ENCODE measurements around the gene NRG3. TPM values are rescaled to one million over a fixed set of nuclear protein-coding genes. Genes with fewer than 3 reads are reported as not detected.

The NRG3 gene
- total and polyA plus RNA-seq, 2 of the 4 experiments (the other 2 are of a cell fraction), result not detected

GRCh38 chr10:82826132-82826531 lies 951.1 kb downstream of the NRG3 start:
- no peaks in the 10 kb centered on the region for H4K20me1 ChIP-seq (ENCODE audit: insufficient read depth, low read length)
- no peaks in the 10 kb centered on the region for H3K9me1 ChIP-seq (ENCODE audit: insufficient read depth, low read length)
- H2AK9ac ChIP-seq (replicated peaks; ENCODE audit: low read depth, low read length, poor library complexity), result no peak overlapping the region
- H3K9me3 ChIP-seq (ENCODE audit: control insufficient read depth, insufficient read depth, low read length), result peaks cover 14% of the 10 kb centered on the region
- POLR2A ChIA-PET (ENCODE audit: unreplicated experiment), result no interaction called here
- intact Hi-C loops (cut with micrococcal nuclease), result no loop called here
- no peak overlapping the region for H2BK120ac ChIP-seq (ENCODE audit: low read depth, low read length)
- no peak overlapping the region for H3K18ac ChIP-seq (ENCODE audit: low read depth, low read length)
- H2AK5ac ChIP-seq (ENCODE audit: low read depth, low read length), result no peak overlapping the region
- H3K79me1 ChIP-seq (ENCODE audit: low read depth in 1 of 2, low read length in 2 of 2), result no peaks in the 10 kb centered on the region
- H3K4me3 ChIP-seq (ENCODE audit: insufficient read depth, low read depth, low read length), result no peak overlapping the region
- no peak overlapping the region for H3K56ac ChIP-seq (ENCODE audit: extremely low read depth, insufficient read depth, low read length)
- H4K8ac ChIP-seq (ENCODE audit: low read depth in 2 of 2, low read length in 2 of 2), result no peak overlapping the region
- TF ChIP-seq CHD1 (IDR thresholded peaks at IDR 0.05; ENCODE audit: low read depth, low read length) (no peak), RCOR1 (IDR thresholded peaks at IDR 0.05; ENCODE audit: insufficient replicate concordance, low read length) (no peak), BHLHE40 (IDR thresholded peaks at IDR 0.05; ENCODE audit: low read depth, low read length) (no peak), SMC3 (IDR thresholded peaks at IDR 0.05; ENCODE audit: low read depth, low read length) (no peak), POLR2A (IDR thresholded peaks at IDR 0.05; ENCODE audit: low read depth, low read length) (no peak), CEBPB (IDR thresholded peaks at IDR 0.05; ENCODE audit: low read depth, low read length) (no peak), ELK1 (IDR thresholded peaks at IDR 0.05; ENCODE audit: borderline replicate concordance, low read depth, low read length) (no peak), USF2 (IDR thresholded peaks at IDR 0.05; ENCODE audit: low read depth, low read length) (no peak), RAD21 (IDR thresholded peaks at IDR 0.05; ENCODE audit: low read length) (no peak), CTCF (conservative IDR thresholded peaks at IDR 0.05; ENCODE audit: low read depth, low read length) (no peak)
- DNase-seq (no peak), ATAC-seq (ENCODE audit: low read depth) (no peak)
- no peaks in the 10 kb centered on the region for H3K27me3 ChIP-seq (ENCODE audit: control insufficient read depth, insufficient read depth, low read length)
- dilution Hi-C loops (cut with HindIII; ENCODE audit: low sequenced_read_pairs, unreplicated experiment), result no loop called here
- H2BK15ac ChIP-seq (ENCODE audit: low read depth, low read length), result no peak overlapping the region
- no peak overlapping the region for H3K23ac ChIP-seq (ENCODE audit: low read depth, low read length)
- WGBS, 2 experiments (ENCODE audit: extremely low coverage in 2 of 2, insufficient read length in 1 of 2), result no CpG with 5 or more reads among the region's 1 CpG
- no peak overlapping the region for H3K14ac ChIP-seq (replicated peaks; ENCODE audit: low read depth, low read length)
- in situ Hi-C loops (cut with MboI; ENCODE audit: low sequenced_read_pairs), result no loop called here
- H2BK20ac ChIP-seq (ENCODE audit: low read depth, low read length), result no peak overlapping the region
- no TSS peak for BruUV-seq (replicated peaks)
- no peak overlapping the region for H2BK5ac ChIP-seq (ENCODE audit: low read depth, low read length, poor library complexity, severe bottlenecking)
- no peaks in the 10 kb centered on the region for H3K36me3 ChIP-seq (ENCODE audit: control insufficient read depth, insufficient read depth, low read length)
- H4K91ac ChIP-seq (ENCODE audit: insufficient read depth, low read depth, low read length), result no peak overlapping the region
- H3K4ac ChIP-seq (ENCODE audit: low read depth, low read length), result no peak overlapping the region
- no peak overlapping the region for H3K4me2 ChIP-seq (ENCODE audit: low read depth, low read length)
- CTCF ChIA-PET, result no interaction called here
- no peaks in the 10 kb centered on the region for H3K4me1 ChIP-seq (ENCODE audit: control insufficient read depth, insufficient read depth, low read length)
- H3K27ac ChIP-seq (ENCODE audit: insufficient read depth, low read length), result no peak overlapping the region
- no peak overlapping the region for H3K9ac ChIP-seq (ENCODE audit: low read depth, low read length)
- no peak overlapping the region for H2AFZ ChIP-seq (replicated peaks; ENCODE audit: low read length, poor library complexity)
- H4K5ac ChIP-seq (ENCODE audit: low read depth, low read length), result no peak overlapping the region

Measured in IMR-90 (cell line).